ENCODE data around the gene PAQR5.
"Not testable (repeated sequence)": the region's sequence is repeated elsewhere in the genome, so short reads cannot be mapped to it uniquely, and the experiment has no call there.

Gene PAQR5

DNA sequence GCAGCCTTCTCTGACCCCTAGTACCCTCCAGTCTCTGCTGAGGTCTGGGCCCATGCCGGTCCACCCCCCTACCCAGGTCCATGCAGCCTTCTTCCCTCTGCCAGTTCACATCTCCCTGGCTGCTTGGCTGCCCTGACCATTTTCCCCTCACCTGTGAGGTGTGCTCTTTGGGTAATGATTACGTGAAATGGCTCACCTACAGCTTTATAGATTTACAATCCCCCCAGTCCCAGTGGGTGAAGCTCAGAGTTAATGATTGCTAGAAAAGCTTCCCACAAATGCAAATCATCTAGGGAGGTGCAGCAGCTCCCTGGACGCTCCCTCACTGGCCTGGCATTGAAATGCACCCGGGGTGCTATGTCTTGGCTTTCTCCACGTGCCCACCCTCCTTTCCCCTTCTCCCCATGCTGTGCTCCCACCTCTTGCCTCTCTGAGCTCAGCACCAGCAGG, 18.7 kb downstream of the PAQR5 start:
- no peak for DNase-seq

DNA sequence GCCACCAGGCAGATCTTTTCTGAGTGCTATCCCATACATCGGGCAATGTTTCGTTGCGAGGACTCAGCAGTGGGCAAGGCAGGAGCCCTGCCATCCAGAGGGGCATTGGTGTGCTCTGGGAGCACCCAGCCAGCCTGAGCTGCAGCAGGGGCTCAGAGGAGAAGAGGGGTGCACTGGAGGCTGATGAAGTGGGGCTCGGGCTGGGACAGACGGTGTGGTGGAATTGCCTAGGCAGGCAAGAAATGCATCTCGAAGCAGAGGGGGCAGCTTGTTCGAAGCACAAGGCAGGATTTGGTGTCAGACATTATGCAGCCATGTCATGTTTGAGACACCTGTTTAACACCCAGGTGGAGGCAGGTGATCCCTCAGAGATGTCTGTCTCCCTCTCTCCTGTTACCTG, 19.3 kb downstream of the PAQR5 start:
- DNase-seq: no peak

DNA sequence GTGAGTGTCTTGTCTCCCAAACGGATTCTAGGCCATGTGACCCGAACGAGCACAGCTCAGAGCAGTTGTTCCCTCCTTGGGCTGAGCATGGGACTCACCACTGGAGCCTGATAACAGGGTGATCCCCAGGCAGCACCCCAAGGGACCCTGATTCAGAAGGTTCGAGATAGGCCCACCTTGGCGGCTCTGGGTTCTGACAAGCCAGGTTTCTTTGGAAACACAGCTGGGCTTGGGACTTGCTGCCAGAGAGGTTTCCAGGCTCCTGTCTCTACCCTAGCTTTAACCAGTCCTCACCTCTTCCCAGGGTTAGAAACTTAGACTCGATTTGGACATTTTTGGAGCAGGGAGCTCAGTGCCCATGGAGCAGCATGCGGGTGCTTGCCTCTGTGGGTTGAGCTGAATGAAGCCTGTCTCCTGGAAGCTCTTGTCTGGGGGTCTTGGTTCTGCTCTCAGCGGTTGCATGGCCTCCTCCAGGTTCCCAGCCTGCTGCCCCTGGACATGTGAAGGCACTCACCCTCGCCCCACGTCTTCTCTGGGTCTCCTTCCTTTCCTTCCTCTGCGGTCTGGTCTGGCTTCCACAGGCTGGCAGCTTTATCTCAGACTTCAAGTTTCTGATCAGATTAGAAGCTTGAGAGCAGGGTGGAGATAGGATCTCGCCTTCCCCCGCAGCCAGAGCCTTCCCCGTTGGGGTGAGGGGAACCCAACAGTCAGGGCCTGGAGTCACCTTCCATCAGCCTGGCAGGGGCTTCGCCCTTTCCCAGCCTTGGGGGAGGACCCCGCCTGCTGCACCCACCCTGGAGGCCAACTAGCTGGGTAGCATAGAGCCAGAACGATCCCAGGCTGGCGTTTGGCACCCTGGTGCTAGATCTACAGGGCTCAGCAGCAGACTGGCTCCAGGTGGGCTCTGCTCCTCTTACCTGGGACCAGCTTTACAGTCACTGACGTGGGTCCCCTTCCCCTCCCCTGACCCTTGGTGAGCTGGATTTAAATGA, 21.0 kb downstream of the PAQR5 start:
- no peak for DNase-seq

DNA sequence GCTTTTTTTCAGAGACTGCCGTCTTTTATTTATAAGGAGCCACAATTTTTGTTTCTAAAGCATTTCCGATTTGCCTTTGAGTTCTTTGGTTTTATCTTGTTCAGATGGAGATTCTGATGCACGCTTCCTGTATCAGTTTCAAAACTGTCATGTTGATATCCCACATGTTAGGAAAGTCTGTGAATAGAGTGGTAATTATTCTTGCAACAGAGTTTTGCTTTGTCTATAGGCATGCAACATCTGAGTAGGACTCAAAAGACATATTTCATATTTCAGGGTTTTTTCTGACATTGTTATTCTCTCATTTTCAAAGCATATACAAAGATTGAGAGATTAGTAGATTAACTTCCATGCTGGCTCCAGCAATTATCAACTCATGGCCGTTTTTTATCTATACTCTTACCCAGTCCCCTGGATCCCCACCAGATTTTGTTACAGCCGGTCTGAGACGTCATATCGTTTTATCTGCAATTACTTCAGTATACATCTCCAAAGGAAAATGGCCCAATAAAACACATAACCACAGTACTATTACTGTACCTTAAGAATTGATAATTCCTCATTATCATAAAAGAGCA, 22.4 kb downstream of the PAQR5 start:
- DNase-seq: peak; percentile 89

DNA sequence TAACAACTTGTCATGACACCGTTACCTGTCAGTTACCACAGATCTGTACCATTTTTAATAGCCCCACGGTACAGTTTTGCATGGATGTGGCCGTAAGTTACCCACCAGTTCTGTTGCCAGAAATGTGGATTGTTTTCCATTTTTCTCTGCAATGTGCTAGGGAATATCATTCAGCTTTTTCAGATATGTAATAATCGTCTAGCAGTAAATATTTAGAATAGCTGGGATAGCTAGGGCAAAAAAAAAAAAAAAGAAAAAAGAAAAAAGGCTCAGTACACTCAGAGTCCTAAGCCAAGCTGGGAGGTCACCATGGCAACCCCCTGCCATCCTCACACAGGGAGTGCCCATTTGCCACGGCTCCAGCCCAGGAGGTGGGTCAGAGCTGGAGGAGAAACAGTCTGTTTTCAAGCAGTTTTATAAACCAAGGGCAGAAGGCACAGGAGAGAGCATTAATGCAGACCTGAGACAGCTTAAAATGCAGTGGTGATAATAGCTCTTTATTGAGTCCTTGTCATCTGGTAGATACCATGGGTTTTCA, 25.2 kb downstream of the PAQR5 start:
- no peak for DNase-seq

DNA sequence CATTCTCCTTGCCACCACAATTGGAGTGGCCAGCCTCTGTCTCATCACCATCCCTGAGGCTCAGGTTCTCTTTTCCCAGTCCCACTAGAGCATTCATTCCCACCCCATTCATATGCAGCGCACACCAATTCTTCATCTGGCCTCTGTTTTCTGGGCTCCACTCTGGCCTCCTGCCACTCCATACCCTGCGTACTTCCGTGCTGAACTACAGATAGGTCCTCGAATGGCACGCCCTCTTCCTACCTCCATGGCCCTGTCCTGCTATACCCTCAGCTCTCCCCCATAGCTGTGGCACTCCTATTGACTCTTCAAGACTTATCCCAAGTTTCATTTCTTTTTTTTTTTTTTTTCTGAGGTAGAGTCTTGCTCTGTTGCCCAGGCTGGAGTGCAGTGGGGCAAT, 25.9 kb downstream of the PAQR5 start:
- DNase-seq: no peak

DNA sequence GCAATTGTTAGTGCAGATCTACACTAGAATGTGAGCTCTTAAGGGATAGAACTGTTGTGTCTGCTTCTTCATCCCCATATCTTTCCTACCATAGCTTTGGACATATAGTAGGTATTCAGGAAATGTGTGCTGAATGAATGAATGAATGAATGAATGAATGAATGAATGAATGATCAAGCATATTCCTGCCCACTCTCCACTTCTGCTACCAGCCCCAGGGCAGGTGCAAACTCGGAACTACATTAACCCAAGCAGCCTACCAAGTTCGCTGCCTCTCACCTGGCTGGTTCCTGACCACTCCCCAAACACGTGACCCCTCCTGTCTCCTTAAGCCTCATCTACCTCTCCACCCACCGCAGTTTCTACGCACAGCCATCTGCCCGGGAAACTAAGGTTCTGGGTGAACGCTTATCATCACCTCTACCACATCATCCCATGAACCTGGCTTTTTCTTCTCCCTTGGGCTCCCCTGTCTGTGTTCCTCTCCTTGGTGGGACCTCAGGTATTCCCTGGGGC, 26.8 kb downstream of the PAQR5 start:
- no peak for DNase-seq

DNA sequence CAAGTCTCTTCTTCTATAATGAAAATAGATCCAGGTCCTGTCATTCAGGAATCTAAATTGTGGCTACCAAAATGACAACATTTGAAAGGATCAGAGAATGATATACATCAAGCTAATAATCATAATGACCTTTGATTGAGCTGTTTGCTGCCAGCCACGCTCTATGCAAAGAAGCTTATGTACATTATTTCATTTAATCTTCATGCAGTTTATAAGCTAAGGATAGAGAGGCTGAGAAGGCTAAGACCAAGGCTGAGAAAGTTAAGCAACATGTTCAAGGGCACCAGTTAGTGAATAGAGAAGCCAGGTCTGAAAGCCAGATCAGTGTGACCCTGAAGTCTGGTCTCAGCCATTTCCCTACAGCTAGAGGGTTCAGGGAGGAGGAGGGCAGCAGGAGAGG, 29.4 kb downstream of the PAQR5 start:
- DNase-seq: no peak

DNA sequence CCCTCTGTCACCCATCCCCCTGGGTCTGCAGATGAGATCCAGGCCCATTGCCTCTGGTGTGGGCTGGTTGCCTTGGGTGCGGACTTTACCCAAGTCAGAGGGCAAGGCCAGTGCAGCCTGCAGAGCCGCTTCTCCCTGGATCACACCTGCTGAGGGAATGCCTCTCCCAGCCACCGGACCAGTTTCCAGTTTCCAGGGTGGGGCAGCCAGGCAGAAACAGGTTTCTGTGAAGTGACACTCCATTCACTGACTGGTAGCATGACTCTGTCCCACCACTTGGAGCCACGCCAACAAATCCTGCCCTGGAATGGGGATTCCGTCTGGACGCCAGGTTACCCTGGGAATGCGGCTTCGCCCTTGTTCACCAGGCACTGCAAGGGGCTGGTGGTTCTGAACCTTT, 30.0 kb downstream of the PAQR5 start:
- no peak for DNase-seq

DNA sequence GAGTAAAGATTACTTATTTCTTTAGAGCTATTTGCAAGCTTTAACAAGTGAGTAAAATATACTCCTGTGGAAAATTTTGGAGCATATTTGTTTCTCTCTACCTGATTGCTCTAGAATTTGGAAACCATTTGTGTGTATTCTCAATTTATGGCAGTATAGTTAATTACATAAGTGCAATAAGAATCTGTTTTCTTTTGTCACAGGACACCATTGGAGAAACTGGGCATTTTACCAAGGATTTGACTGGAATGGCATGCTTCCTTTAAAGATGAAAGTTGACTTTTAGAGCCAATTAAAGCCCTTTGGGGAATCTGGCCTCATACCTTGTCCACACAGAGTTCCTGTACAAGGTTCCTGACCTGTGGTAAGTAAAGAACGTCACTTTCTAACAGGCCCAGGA, 38.4 kb downstream of the PAQR5 start:
- DNase-seq: no peak

DNA sequence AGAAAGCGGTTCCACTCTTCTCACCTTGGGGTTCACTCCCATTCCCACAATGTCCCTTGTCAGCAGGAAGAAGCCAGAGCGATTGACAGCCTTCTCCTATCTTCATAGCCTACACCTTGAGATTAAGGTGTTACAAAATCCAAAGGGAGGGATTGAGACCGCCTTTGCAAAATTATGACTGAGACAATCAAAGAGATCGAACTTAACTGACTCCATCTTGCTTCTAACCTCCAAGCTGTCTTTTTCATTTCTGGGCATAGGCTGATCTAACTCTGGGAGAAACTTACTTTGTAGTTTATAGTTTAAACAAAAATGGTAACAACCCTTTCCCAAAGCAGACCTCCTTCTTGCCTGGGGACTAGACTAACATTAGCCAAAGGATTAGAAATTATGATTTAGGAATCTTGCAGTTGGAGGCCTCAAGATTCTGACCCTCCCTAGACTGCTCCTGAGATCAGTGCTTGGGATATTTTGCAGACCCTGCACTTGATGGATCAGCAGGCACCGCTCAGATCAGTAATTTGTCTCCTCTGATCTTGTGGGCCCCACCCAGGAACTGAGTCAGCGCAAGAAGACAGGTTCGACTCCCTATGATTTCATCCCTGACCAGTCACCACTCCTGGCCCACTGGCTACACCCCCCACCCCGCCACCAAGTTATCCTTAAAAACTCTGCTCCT, 40.0 kb downstream of the PAQR5 start:
- DNase-seq: no peak

DNA sequence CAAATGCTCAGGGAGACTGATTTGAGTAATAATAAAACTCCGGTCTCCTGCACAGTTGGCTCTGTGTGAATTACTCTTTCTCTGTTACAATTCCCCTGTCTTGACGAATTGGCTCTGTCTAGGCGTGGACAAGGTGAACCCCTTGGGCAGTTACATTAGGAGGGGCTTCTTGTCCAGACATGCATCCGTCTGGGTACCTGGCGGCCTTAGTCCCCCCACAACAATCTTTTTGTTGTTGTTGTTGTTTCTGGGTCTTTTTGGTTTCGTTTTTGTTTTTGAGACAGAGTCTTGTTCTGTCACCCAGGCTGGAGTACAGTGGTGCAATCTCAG, 40.5 kb downstream of the PAQR5 start:
- not testable (repeated sequence) for DNase-seq

DNA sequence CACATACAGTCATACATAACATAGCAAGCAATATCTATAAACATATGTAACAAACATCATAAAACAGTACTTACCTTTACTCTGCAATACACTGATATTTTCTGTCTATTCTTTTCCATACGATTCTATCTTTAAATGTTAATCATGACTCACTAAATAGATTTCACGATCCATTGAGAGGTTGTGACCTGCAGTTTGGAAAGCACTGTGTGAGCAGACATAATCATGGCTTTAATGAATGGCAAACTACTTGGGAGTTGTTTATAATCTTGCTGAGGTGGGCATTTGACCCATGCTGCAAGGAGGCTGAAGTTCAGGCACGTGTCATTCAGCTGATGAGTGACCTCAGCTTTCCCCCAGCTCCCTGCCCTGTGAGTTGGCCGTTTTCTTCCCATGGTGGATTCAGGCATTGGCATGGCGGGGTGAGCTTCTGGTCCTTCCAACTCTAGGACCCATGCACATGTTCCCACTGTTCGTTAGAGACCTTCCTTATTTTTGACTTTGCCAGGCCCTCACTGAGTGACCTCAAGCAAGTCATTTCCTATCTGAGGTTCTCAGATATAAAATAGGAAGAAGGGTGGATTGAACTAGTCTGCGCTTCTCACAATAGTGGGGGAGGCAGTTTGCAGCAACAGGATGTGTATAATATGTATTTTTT, 41.7 kb downstream of the PAQR5 start:
- peak; percentile 52 for DNase-seq

DNA sequence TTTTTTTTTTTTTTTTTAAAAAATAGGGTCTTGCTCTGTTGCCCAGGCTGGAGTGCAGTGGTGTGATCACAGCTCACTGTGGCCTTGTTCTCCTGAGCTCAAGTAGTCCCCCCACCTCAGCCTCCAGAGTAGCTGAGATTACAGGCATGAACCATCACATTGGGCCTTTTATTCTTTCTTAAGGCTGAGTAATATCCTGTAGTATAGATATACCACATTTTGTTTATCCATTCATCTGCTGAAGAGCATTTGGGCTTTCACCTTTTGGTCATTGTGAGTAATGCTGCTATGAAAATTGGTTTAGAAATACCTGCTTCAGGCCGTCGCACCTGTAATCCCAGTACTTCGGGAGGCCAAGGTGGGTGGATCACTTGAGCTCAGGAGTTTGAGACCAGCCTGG, 42.6 kb downstream of the PAQR5 start:
- DNase-seq: no peak

DNA sequence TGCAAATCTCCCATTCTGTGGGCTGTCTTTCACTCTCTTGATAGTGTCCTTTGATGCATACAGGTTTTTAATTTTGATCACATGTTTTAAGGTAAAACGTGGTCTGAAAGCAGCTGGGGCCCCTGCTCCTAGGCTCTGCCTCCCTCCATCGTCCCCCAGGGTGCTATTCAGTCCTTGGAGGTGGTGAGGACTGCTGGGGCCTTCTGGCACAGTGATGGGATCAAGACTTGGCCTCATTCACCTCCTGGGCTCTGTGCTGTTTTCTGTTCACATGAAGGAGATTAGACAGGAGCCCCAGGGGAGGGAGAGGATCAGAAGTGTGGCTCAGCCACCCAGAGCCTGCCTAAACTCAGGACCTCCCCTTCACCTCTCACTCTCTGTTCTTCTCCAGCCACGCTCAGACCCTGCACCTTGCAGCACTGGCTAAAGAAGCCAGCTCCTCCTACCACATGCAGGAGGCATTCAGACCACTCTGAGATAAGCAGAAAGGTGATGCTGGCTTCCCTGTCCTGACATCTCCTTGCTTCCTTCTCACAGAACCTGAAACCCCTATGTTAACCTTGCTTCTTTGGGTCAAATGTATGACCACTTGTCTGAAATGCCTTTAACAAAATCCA, 43.9 kb downstream of the PAQR5 start:
- DNase-seq: no peak

DNA sequence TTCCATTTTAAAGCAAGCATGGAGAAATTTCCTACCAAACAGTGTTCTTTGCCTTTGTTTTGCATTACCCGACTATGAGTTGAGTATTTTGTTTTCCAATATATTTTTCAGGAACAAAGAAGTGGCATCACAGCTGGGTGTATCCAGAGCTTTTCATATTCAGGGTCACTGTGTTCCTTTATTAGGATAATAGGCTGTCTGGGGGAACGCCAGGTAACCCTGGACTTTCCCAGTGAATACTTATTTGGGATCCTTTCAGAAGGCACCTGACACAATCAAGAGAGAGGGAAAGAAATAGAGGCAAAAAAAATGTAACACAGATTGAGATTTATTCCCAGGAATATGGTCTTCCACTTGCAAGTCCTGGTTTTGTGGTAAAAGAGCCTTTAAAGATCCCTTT, 44.4 kb downstream of the PAQR5 start:
- no peak for DNase-seq

DNA sequence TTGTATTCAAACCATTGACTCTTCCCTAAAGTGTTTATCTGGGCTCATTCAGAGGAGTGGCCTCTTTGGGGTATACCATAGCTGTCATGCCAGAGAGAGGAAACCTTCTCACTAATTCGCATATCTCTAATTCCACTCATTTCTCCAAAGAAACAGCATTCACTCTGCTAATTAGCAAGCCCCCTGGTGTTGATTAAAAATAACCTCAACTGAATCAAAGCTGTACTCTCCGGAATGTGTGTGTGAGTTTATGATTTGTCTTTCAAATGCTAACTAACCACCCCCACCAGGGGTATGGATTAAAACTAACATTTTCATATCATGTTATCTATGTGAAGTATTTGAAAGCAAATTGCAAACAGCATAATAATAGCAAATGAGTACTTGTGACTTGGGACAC, 45.5 kb downstream of the PAQR5 start:
- DNase-seq: no peak

DNA sequence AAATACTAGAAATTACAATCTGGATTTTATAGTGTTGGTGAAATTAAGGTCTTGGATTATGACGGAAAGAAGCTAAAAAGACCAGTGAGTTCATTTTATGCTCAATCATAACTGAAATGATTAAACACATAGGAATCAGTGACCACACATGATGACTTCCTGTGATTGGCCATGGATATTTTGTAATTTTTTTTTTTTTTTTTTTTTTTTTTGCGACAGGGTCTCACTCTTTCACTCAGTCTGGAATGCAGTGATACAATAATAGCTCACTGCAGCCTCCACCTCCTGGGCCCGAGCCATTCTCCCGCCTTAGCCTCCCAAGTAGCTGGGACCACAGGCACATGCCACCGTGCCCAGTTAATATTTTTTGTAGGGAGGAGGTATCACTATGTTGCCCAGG, 47.4 kb downstream of the PAQR5 start:
- DNase-seq: no peak

DNA sequence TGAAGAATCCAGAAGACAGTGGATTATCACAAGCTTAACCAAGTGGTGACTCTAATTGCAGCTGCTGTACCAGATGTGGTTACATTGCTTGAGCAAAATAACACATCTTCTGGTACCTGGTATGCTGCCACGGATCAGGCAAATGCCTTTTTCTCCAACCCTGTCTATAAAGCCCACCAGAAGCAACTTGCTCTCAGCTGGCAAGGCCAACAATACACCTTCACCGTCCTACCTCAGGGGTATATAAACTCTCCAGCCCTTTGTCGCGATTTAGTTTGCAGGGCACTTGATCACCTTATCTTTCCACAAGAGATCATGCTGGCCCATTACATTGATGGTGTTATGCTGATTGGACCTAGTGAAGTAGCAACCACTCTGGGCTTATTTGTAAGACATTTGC, 52.6 kb downstream of the PAQR5 start:
- DNase-seq: no peak

DNA sequence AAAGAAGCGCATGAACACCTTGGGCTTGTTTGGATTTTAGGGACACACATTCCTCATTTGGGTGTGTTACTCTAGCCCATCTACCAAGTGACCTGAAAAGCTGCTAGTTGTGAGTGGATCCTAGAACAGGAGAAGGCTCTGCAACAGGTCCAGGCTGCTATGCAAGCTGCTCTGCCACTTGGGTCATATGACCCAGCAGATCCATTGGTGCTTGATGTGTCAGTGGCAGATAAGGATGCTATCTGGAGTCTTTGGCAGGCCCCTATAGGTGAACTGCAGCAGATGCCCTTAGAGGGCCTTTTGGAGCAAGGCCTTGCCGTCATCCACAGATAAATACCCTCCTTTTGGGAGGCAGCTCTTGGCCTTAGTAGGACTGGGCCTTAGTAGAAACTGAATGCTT, 53.2 kb downstream of the PAQR5 start:
- no peak for DNase-seq

DNA sequence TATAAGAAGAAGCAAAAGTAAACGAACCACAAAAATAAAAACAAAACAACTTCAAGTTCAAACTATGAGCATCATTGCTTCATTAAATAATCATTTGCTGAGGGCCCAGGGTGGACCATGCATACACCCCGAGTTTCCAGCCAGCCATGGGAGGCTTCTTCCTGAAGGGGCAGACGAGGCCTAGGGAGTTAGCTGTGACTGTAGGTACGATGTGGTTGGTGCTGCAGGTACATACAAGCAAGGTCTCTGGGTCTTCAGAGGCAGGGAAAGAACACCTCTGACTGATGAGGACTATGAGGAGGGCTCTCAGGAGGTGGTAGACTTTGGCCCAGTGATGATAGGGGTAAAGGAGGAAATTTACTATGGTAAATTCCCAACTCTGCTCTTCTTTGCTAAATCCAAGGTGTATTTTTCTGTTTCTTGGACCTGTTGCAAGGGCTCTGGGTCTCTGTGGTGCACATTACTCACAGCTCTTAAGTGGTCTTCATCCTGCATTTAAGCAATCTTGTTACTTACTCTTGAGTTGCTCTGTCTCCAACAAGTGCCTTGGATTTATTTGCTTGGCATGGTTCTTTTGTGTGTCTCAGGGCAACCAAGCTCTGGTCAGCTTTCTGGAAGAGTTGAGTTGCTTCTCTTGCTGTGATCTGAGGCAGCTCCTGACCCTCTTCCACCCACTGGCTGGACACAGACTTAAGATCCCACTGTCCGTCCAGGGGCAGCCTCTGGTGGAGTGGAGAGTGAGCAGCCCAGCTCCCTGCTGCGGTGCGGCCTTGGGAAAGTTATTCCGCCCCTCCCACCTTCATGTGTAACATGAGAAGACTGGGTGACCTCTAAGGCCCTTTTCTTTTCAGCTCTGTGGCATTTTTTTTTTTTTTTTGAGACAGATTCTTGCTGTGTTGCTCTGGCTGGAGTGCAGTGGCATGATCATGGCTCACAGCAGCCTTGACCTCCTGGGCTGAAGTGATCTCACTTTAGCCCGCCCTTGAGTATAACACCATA, 59.4 kb downstream of the PAQR5 start:
- DNase-seq: no peak

All from inflammatory macrophage treated with lipopolysaccharide for 4 hours (primary cell).